HG02970 (cell line): Measurements from ENCODE around the gene IGFBPL1.

Experiments used
- ATAC-seq: cut with Tn5 transposase; IDR thresholded peaks from one replicate; pipeline ENCODE4 v1.9.1; 2021; ENCODE audit warnings: mild to moderate bottlenecking, moderate library complexity, moderate number of reproducible peaks; ENCODE audit not compliant: unreplicated experiment, low FRiP score

IGFBPL1 gene

DNA sequence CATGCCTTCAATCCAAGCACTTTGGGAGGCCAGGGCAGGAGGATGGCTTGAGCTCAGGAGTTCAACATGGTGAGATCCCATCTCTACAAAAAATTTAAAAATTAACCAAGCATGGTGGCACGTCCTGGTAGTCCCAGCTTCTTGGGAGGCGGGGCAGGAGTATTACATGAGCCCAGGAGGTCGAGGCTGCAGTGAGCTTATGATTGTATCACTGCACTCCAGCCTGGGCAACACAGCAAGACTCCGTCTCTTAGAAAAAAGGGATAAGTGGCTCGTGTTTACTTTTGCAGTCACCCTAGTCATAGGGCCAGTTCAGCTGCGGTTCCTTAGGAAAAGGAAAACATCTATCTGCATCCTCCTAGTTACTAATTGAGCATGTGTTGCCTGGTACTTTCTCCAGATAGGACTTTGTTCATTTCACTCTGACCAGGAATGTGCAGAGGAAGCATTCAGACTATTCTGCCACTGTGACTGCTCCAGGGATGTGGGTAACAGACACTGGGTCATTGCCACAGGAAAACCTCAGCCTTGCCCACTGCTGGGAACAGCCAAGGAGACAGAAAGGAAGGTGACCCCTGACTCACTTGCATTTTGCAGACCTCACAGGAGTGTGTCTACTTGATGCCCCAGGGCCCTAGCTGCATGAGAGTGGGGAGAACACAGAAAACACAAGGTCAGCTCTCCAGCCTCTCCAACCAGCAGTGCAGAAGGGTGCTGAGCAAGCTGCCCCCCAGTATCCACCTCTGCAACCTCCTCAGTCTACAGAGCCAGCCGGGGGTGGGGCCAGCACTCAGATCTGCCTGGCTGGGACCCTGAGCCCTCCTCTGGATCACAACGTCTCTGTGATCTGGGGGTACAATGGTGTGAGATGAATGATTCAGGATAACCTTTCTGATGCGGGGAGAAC, 65.6 kb downstream of the IGFBPL1 start:
- no peak for ATAC-seq

DNA sequence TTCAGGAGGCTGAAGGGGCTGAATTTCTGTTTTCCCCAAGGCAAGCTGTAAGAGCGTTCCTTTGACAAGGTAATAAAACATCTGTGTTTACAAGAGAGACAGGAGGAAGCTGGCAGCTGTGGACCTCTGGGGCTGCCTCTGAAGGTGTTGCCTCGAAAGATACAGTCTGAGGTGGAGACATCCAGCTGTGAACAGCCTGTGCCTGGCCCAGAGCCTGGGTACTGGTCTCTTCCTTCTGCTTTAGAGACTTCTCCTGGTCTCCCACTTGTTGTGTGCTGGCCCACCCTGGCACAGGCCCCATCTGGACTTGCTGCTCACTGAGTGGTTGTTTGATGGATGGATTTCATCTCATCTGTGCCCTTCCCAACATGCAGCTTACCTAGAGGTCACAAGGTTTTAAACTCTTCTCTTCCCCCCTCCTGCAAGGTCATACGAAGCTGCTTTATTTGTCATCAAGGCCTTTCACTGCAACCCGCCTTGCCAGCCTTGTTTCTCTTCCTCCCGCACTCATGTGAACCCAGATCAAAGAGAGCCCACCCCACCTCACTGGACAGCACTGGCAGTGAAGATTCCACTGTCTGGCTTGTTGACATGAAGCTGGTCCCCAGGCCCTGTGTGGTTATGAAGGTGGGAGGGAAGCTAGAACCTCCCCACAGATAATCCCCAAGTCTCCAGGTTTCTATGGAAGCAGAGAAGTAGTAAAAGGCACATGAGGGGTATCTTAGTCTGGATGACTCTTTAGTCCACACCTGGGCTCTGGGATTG, 66.7 kb downstream of the IGFBPL1 start:
- ATAC-seq: no peak

DNA sequence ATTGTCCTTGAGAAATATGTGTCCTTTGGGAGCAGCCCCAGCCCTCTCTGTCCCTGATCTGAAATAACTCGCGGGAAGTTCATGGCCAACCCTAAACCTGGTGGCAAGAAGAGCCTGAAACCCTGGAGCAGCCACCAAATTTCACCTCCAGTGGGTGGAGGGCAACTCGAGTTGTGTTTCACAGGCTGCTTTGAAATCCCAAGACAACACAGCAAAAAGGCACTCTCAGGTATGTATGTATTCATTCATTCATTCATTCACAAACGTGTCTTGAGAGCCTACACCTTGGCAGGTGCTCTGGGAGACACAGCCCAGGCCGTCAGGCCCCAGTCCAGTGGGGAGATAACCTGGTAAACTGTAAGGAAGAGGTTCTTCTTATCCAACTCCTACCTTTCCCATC, 67.4 kb downstream of the IGFBPL1 start:
- no peak for ATAC-seq
